ENCODE results near the gene VSX2.

The VSX2 gene

DNA sequence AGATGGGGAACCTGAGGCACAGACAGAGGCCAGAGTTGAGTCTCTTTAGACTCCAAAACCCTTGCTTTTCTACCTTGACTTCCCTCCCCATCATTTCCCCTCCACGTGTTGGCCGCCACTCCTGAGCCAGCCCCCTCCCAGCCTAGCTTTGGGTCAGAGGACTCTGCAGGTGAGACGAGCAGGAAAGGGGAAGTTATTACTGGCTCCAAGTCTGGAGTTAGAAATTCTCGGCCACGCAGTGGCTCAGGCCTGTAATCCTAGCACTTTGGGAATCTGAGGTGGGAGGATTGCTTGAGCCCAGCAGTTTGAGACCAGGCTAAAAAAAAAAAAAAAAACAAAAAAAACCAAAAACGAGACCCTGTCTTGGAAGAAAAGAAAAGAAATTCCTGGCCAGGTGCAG, 8.8 kb downstream of the VSX2 start:
- Histone ChIP-seq H3K4me3 (ENCODE audit: low read depth, low read length) (no peak overlapping the region), H3K4me1 (ENCODE audit: control insufficient read depth, insufficient read depth, low read length) (no peaks in the 10 kb centered on the region), H3K36me3 (ENCODE audit: control insufficient read depth in 2 of 2, insufficient read depth in 1 of 2, low read length in 2 of 2) (no peaks in the 10 kb centered on the region), H3K27ac (ENCODE audit: extremely low read depth, low read depth, low read length) (no peak overlapping the region), H3K9me3 (ENCODE audit: control insufficient read depth, insufficient read depth, low read depth, low read length) (no peaks in the 10 kb centered on the region)
- ChIA-PET CTCF (interaction anchor here (0.5 to 3.4 kb wide), 5 partner anchors 9 to 94 kb away, joined by 3 to 18 read pairs (median 5); no protein-coding TSS in a partner anchor), POLR2A (interaction anchor here (0.7 kb wide), 1 partner anchor 1193 kb away, joined by 8 read pairs; no protein-coding TSS in a partner anchor)
- no peak for TF ChIP-seq ZNF433 (tag by site-specific recombination; IDR thresholded peaks at IDR 0.05; ENCODE audit: low read depth)
- TF ChIP-seq ZNF571 (tag by site-specific recombination; IDR thresholded peaks at IDR 0.05), result no peak
- no peak for TF ChIP-seq ZNF830 (tag by site-specific recombination; IDR thresholded peaks at IDR 0.05; ENCODE audit: low read depth)
- TF ChIP-seq, protein P1, sequence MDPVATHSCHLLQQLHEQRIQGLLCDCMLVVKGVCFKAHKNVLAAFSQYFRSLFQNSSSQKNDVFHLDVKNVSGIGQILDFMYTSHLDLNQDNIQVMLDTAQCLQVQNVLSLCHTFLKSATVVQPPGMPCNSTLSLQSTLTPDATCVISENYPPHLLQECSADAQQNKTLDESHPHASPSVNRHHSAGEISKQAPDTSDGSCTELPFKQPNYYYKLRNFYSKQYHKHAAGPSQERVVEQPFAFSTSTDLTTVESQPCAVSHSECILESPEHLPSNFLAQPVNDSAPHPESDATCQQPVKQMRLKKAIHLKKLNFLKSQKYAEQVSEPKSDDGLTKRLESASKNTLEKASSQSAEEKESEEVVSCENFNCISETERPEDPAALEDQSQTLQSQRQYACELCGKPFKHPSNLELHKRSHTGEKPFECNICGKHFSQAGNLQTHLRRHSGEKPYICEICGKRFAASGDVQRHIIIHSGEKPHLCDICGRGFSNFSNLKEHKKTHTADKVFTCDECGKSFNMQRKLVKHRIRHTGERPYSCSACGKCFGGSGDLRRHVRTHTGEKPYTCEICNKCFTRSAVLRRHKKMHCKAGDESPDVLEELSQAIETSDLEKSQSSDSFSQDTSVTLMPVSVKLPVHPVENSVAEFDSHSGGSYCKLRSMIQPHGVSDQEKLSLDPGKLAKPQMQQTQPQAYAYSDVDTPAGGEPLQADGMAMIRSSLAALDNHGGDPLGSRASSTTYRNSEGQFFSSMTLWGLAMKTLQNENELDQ (tag by site-specific recombination; IDR thresholded peaks at IDR 0.05; ENCODE audit: low read depth), result no peak
- TF ChIP-seq KLF10 (tag by site-specific recombination; IDR thresholded peaks at IDR 0.05), result no peak
- no peak for TF ChIP-seq ZNF133 (tag by site-specific recombination; IDR thresholded peaks at IDR 0.05)
- TF ChIP-seq ZNF585B (tag by site-specific recombination; IDR thresholded peaks at IDR 0.05), result no peak
- TF ChIP-seq YY1 (tag by site-specific recombination; IDR thresholded peaks at IDR 0.05), result no peak
- no peak for TF ChIP-seq ZNF311 (tag by site-specific recombination; IDR thresholded peaks at IDR 0.05; ENCODE audit: borderline replicate concordance)
- TF ChIP-seq, protein P2, sequence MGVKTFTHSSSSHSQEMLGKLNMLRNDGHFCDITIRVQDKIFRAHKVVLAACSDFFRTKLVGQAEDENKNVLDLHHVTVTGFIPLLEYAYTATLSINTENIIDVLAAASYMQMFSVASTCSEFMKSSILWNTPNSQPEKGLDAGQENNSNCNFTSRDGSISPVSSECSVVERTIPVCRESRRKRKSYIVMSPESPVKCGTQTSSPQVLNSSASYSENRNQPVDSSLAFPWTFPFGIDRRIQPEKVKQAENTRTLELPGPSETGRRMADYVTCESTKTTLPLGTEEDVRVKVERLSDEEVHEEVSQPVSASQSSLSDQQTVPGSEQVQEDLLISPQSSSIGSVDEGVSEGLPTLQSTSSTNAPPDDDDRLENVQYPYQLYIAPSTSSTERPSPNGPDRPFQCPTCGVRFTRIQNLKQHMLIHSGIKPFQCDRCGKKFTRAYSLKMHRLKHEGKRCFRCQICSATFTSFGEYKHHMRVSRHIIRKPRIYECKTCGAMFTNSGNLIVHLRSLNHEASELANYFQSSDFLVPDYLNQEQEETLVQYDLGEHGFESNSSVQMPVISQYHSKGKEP (tag by site-specific recombination; IDR thresholded peaks at IDR 0.05), result no peak
- TF ChIP-seq SETDB1 (IDR thresholded peaks at IDR 0.05; ENCODE audit: insufficient read length, low read length), result no peak

DNA sequence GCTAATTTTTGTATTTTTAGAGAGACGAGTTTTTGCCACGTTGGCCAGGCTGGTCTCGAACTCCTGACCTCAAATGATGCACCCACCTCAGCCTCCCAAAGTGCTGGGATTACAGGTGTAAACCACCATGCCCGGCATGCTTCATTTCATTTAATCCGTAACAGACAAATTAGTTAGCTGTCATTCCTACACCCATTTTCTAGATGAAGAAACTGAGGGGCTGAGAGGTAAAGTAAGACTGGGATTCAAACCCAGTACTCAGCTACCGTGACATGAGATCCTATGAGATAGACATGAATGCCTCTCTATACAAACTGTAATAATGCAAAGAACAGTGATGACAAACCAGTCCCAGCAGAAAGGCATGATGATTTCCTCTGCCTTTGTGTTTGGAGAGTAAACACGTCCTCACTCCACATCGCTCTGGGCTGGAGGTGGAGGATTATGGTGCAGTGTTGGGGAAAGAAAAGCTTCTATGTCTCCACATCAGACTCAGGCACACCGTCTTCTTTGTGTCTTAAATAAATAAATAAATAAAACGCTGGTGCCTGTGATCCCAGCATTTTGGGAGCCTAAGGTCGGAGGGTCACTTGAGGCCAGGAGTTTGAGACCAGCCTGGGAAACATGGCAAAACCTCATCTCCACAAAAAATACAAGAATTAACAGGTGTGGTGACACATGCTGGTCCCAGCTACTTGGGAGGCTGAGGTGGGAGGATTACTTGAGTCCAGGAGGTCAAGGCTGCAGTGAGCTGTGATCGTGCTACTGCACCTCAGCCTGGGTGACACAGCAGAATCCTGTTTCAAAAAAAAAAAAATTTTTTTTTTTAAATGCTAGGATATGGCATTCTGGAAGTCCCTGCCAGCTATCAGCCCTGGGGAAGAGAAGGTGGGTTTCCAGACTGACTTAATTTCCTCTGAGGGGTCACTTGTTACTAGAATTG, 10.5 kb downstream of the VSX2 start:
- Histone ChIP-seq H3K4me3 (ENCODE audit: low read depth, low read length) (no peak overlapping the region), H3K36me3 (ENCODE audit: control insufficient read depth in 2 of 2, insufficient read depth in 1 of 2, low read length in 2 of 2) (no peaks in the 10 kb centered on the region), H3K27ac (ENCODE audit: extremely low read depth, low read depth, low read length) (no peak overlapping the region), H3K9me3 (ENCODE audit: control insufficient read depth, insufficient read depth, low read depth, low read length) (no peaks in the 10 kb centered on the region), H3K4me1 (ENCODE audit: control insufficient read depth, insufficient read depth, low read length) (no peaks in the 10 kb centered on the region)
- CTCF ChIA-PET, result interaction anchor here (0.6 to 5.8 kb wide), 8 partner anchors 7 to 562 kb away, joined by 3 to 71 read pairs (median 8); no protein-coding TSS in a partner anchor
- POLR2A ChIA-PET, result no interaction called here
- TF ChIP-seq, protein P3, sequence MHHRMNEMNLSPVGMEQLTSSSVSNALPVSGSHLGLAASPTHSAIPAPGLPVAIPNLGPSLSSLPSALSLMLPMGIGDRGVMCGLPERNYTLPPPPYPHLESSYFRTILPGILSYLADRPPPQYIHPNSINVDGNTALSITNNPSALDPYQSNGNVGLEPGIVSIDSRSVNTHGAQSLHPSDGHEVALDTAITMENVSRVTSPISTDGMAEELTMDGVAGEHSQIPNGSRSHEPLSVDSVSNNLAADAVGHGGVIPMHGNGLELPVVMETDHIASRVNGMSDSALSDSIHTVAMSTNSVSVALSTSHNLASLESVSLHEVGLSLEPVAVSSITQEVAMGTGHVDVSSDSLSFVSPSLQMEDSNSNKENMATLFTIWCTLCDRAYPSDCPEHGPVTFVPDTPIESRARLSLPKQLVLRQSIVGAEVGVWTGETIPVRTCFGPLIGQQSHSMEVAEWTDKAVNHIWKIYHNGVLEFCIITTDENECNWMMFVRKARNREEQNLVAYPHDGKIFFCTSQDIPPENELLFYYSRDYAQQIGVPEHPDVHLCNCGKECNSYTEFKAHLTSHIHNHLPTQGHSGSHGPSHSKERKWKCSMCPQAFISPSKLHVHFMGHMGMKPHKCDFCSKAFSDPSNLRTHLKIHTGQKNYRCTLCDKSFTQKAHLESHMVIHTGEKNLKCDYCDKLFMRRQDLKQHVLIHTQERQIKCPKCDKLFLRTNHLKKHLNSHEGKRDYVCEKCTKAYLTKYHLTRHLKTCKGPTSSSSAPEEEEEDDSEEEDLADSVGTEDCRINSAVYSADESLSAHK (tag by site-specific recombination; IDR thresholded peaks at IDR 0.05), result no peak
- TF ChIP-seq OSR2 (tag by site-specific recombination; IDR thresholded peaks at IDR 0.05) (no peak), SP3 (tag by site-specific recombination; IDR thresholded peaks at IDR 0.05) (no peak), TRIM28 (IDR thresholded peaks at IDR 0.05; ENCODE audit: borderline replicate concordance, low read length) (no peak), IKZF3 (tag by site-specific recombination; IDR thresholded peaks at IDR 0.05) (no peak), ZFP41 (tag by site-specific recombination; IDR thresholded peaks at IDR 0.05; ENCODE audit: borderline replicate concordance) (no peak), ZNF155 (tag by site-specific recombination; IDR thresholded peaks at IDR 0.05) (no peak), ZNF184 (tag by site-specific recombination; IDR thresholded peaks at IDR 0.05) (no peak), ZNF302 (tag by site-specific recombination; IDR thresholded peaks at IDR 0.05; ENCODE audit: low read depth) (no peak)
- TF ChIP-seq, protein P4, sequence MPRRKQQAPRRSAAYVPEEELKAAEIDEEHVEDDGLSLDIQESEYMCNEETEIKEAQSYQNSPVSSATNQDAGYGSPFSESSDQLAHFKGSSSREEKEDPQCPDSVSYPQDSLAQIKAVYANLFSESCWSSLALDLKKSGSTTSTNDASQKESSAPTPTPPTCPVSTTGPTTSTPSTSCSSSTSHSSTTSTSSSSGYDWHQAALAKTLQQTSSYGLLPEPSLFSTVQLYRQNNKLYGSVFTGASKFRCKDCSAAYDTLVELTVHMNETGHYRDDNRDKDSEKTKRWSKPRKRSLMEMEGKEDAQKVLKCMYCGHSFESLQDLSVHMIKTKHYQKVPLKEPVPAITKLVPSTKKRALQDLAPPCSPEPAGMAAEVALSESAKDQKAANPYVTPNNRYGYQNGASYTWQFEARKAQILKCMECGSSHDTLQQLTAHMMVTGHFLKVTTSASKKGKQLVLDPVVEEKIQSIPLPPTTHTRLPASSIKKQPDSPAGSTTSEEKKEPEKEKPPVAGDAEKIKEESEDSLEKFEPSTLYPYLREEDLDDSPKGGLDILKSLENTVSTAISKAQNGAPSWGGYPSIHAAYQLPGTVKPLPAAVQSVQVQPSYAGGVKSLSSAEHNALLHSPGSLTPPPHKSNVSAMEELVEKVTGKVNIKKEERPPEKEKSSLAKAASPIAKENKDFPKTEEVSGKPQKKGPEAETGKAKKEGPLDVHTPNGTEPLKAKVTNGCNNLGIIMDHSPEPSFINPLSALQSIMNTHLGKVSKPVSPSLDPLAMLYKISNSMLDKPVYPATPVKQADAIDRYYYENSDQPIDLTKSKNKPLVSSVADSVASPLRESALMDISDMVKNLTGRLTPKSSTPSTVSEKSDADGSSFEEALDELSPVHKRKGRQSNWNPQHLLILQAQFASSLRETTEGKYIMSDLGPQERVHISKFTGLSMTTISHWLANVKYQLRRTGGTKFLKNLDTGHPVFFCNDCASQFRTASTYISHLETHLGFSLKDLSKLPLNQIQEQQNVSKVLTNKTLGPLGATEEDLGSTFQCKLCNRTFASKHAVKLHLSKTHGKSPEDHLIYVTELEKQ (tag by site-specific recombination; IDR thresholded peaks at IDR 0.05; ENCODE audit: borderline replicate concordance), result no peak
- TF ChIP-seq, protein P5, sequence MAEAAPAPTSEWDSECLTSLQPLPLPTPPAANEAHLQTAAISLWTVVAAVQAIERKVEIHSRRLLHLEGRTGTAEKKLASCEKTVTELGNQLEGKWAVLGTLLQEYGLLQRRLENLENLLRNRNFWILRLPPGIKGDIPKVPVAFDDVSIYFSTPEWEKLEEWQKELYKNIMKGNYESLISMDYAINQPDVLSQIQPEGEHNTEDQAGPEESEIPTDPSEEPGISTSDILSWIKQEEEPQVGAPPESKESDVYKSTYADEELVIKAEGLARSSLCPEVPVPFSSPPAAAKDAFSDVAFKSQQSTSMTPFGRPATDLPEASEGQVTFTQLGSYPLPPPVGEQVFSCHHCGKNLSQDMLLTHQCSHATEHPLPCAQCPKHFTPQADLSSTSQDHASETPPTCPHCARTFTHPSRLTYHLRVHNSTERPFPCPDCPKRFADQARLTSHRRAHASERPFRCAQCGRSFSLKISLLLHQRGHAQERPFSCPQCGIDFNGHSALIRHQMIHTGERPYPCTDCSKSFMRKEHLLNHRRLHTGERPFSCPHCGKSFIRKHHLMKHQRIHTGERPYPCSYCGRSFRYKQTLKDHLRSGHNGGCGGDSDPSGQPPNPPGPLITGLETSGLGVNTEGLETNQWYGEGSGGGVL (tag by site-specific recombination; IDR thresholded peaks at IDR 0.05), result no peak
